Fibroblast of mammary gland (primary cell): ENCODE data around the gene SAMD3.
A peak's percentile ranks its signal among the peaks of the same experiment; 100 is the strongest.

ENCODE experiments used
- DNase-seq: peaks from one replicate; pipeline ENCODE4 v3.0.0-alpha.2; 2010; ENCODE audit warnings: low read depth
- H3K4me3 ChIP-seq: 2 replicates; pipeline ENCODE4 v1.5.1; 2011; ENCODE audit warnings: low read depth, mild to moderate bottlenecking, low read length, moderate library complexity; ENCODE audit not compliant: control insufficient read depth
- CTCF ChIP-seq: conservative IDR thresholded peaks from 2 replicates; pipeline ENCODE4 v1.5.1; 2011; ENCODE audit warnings: low read depth, low read length, inconsistent platforms; ENCODE audit not compliant: control insufficient read depth, insufficient read depth

SAMD3 gene

GRCh38 chr6:130229645-130230044, 6.9 kb upstream of the SAMD3 start:
- no peak for DNase-seq
- no peak overlapping the region for H3K4me3 ChIP-seq
- TF ChIP-seq CTCF = no peak

- no peak overlapping the region for H3K4me3 ChIP-seq
- peak; percentile 18 for DNase-seq
- no peak for TF ChIP-seq CTCF
Measured at GRCh38 chr6:130223508-130223907, 757 bp upstream of the SAMD3 start.

GRCh38 chr6:130218134-130218533, 4.6 kb downstream of the SAMD3 start:
- no peak for TF ChIP-seq CTCF
- no peak overlapping the region for H3K4me3 ChIP-seq
- DNase-seq = no peak

GRCh38 chr6:130216620-130217019, 6.1 kb downstream of the SAMD3 start:
- H3K4me3 ChIP-seq = no peak overlapping the region
- DNase-seq = no peak
- TF ChIP-seq CTCF = no peak

- no peak for DNase-seq
- H3K4me3 ChIP-seq = no peak overlapping the region
- TF ChIP-seq CTCF = no peak
Measured at GRCh38 chr6:130215526-130215925, 7.2 kb downstream of the SAMD3 start.

GRCh38 chr6:130212215-130212874, 10.4 kb downstream of the SAMD3 start:
- DNase-seq = no peak
- no peak for TF ChIP-seq CTCF
- no peak overlapping the region for H3K4me3 ChIP-seq

- no peak overlapping the region for H3K4me3 ChIP-seq
- TF ChIP-seq CTCF = no peak
- no peak for DNase-seq
Measured at GRCh38 chr6:130211691-130212090, 11.1 kb downstream of the SAMD3 start.
